ENCODE results near the gene IGF1.
A peak's percentile ranks its signal among the peaks of the same experiment; 100 is the strongest.

The IGF1 gene

GRCh38 chr12:102480406-102480805 is at the start of gene IGF1:
IGF1 (minus strand) TSS chr12:102480563; CDS start chr12:102480381, 182 bp downstream.
- TF ChIP-seq CTCF (IDR thresholded peaks at IDR 0.05; ENCODE audit: low read depth, low read length) = peak; percentile 33
- peak; percentile 12 for DNase-seq (ENCODE audit: extremely low read depth, low read depth)

GRCh38 chr12:102528111-102528510 is 47.7 kb upstream of the IGF1 start:
- no peak for TF ChIP-seq CTCF (IDR thresholded peaks at IDR 0.05; ENCODE audit: low read depth, low read length)
- no peak for DNase-seq (ENCODE audit: extremely low read depth, low read depth)

- TF ChIP-seq CTCF (IDR thresholded peaks at IDR 0.05; ENCODE audit: low read depth, low read length) = no peak
- no peak for DNase-seq (ENCODE audit: extremely low read depth, low read depth)
Observed at GRCh38 chr12:102527171-102527720, 46.9 kb upstream of the IGF1 start.

GRCh38 chr12:102526656-102527055 is 46.3 kb upstream of the IGF1 start:
- no peak for TF ChIP-seq CTCF (IDR thresholded peaks at IDR 0.05; ENCODE audit: low read depth, low read length)
- no peak for DNase-seq (ENCODE audit: extremely low read depth, low read depth)

- no peak for DNase-seq (ENCODE audit: extremely low read depth, low read depth)
- no peak for TF ChIP-seq CTCF (IDR thresholded peaks at IDR 0.05; ENCODE audit: low read depth, low read length)
Observed at GRCh38 chr12:102522768-102523167, 42.4 kb upstream of the IGF1 start.

GRCh38 chr12:102521662-102522277 is 41.4 kb upstream of the IGF1 start:
- no peak for DNase-seq (ENCODE audit: extremely low read depth, low read depth)
- no peak for TF ChIP-seq CTCF (IDR thresholded peaks at IDR 0.05; ENCODE audit: low read depth, low read length)

GRCh38 chr12:102518871-102519270 is 38.5 kb upstream of the IGF1 start:
- no peak for TF ChIP-seq CTCF (IDR thresholded peaks at IDR 0.05; ENCODE audit: low read depth, low read length)
- DNase-seq (ENCODE audit: extremely low read depth, low read depth) = no peak

Data from AG09319 (cell line).